GM10266 (cell line): ENCODE data around the gene PABPC4L.
"Not testable (repeated sequence)": the region's sequence is repeated elsewhere in the genome, so short reads cannot be mapped to it uniquely, and the experiment has no call there.

ENCODE experiments used
- DNase-seq: peaks from one replicate; pipeline ENCODE4 v3.0.0; 2012; ENCODE audit errors: extremely low spot score
- TF ChIP-seq, protein P1 (sequence below): IDR thresholded peaks from 2 replicates; pipeline ENCODE4 v1.5.1; 2012; ENCODE audit warnings: mild to moderate bottlenecking, low read depth; ENCODE audit not compliant: control insufficient read depth, insufficient read depth; ENCODE audit errors: missing control alignments

PABPC4L gene

DNA sequence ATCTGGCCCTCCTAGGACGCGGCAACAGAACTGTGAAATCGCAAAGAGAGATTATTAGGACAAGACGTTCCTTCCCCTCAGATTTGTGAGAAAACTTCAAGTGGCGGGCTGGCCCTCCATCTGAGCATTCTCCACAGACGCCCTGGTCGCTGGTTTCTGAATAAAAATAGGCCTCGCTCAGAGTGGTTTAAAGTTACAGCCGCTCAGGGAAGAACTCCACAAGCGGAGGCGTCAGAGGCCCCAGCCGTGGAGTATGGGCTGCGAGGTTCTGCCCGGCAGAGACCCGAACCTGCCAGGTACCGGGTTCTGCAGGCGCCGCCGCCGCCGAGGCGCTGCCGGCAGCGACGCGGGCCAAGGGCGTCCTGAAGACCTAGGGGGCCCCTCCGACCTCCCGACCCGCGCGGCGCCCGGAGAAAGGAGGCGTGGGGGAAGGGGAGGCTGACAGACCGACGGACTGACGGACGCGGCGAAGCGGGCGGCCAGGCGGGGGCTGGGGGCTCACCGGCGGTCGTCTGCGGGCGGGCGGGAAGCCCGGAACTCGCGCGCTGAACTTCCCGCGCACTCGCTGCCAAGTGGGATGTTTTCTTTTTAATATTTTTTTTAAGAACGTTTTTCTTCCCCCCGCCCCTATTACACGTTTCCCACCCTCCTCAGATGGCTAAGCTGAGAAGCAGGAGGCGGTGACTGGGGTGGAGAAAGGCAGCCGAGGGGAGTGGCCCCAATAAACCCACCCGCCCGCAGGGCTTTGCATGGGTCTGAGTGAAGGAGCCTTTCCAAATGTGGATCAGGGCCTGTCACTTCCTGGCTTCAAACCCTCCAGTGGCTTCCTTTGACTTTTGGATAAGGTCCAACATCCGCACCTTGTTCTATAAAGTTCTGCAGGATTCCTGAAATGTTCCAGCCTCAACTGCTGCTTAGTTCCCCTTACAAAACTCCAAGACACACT is at the start of gene PABPC4L:
Gene PABPC4L, minus strand, starts transcription at position 574 of the 946 bp plus-strand sequence. CDS start 770 bp downstream, outside the sequence.
- TF ChIP-seq, protein P1, sequence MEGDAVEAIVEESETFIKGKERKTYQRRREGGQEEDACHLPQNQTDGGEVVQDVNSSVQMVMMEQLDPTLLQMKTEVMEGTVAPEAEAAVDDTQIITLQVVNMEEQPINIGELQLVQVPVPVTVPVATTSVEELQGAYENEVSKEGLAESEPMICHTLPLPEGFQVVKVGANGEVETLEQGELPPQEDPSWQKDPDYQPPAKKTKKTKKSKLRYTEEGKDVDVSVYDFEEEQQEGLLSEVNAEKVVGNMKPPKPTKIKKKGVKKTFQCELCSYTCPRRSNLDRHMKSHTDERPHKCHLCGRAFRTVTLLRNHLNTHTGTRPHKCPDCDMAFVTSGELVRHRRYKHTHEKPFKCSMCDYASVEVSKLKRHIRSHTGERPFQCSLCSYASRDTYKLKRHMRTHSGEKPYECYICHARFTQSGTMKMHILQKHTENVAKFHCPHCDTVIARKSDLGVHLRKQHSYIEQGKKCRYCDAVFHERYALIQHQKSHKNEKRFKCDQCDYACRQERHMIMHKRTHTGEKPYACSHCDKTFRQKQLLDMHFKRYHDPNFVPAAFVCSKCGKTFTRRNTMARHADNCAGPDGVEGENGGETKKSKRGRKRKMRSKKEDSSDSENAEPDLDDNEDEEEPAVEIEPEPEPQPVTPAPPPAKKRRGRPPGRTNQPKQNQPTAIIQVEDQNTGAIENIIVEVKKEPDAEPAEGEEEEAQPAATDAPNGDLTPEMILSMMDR, result no peak
- DNase-seq, result no peak

GRCh38 chr4:134251322-134251721 is 49.7 kb upstream of the PABPC4L start:
- DNase-seq, result no peak
- TF ChIP-seq, protein P1, result no peak

DNA sequence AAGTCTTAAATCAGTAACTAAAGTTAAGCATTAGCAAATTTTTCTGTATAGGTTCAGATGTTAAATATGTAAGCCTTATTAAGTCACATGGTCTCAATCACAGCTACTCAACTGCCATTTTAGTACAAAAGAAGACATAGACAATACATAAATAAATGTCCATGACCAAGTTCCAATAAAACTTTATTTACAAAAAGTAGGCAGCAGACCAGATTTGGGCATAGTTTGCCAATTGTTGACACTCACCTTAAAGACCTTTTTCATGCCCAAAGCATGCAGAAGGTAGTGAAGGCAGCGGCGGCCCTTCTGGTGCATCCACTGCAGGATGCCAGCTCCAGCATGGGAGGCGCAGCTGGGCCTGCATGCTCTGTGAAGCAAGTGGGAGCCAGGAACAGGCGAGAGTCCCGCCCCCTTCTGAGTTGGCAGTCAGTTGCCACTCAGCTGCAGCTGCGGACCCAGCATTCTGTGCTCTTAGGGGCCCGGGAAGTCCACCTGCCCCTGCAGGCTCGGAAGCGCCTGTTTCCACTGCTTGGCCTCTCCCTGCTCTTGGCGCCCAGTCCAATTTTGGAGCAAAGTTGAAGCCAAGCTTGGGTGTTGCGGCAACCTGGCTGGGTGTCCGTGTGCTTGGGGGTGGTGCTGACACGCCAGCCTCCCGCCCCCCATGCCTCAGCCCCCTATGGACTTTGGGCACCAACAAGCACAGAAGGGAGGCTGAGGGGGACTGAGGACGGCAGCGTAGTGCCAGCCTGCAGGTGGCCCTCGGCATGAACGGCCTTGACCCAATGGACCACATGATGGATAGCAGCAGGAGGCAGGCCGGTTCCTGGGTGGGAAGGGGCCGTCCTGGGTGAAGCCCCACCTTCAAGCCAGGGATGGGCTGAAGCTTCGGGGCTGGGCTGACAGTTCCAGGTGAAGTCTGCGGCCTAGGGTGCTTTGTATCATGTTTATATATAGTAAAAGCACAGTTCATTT is 42.4 kb upstream of the PABPC4L start:
- DNase-seq, result no peak
- TF ChIP-seq, protein P1, result no peak

- TF ChIP-seq, protein P1, result no peak
- no peak for DNase-seq
Observed at GRCh38 chr4:134219043-134219442, 17.5 kb upstream of the PABPC4L start.

- no peak for DNase-seq
- TF ChIP-seq, protein P1, result no peak
Observed at GRCh38 chr4:134216411-134216810, 14.8 kb upstream of the PABPC4L start.

DNA sequence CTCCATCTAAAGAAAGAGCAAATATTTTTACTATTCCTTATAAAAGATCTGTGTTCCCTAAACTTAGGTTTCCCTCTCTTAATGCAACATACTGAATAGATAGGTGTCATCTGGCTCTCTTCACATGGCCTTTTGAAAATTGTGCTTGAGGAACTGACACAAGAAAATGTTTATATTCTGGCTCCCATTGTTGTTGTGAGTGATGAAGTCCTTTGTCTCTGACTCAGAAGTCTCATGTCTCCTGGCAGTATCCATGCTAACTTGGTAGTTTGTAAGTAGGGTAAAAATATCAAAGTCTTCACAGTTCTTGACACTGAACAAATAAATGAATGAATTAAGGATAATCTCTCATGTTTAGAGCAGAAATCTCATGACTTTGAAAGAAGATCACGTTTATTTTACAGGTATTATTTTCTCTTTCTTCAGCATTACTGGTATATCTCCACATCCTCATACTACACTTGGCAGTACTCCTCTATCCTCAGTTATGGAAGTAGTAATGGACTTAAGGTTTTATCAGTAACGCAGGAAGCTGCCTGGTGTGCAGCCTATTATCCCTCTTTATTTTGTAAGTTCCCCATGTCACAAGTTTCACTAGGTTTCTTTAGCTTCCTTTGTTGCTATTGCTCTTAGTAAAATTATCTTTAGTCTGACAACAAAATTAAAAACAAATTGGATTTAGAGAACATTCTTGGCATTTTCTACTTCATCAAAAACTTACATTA is 14.2 kb upstream of the PABPC4L start:
- DNase-seq, result no peak
- TF ChIP-seq, protein P1, result no peak

DNA sequence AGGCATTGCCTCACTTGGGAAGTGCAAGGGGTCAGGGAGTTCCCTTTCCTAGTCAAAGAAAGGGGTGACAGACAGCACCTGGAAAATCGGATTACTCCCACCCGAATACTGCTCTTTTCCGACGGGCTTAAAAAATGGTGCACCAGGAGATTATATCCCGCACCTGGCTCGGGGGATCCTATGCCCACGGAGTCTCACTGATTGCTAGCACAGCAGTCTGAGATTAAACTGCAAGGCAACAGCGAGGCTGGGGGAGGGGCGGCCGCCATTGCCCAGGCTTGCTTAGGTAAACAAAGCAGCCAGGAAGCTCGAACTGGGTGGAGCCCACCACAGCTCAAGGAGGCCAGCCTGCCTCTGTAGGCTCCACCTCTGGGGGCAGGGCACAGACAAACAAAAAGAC is 6.4 kb upstream of the PABPC4L start:
- not testable (repeated sequence) for DNase-seq
